DOHH2 (cell line): ENCODE measurements around the gene NR3C2.

Source experiments
- EZH2phosphoT487 ChIP-seq: fragments of 200-600 bp; sonication (generic); IDR thresholded peaks from 2 replicates; pipeline ENCODE4 v1.6.1; 2017; ENCODE audit warnings: borderline replicate concordance, mild to moderate bottlenecking, antibody characterized with exemption, low read length, moderate library complexity, mixed read lengths
- TF ChIP-seq, protein P1 (sequence below): fragments of 200-600 bp; sonication (generic); IDR thresholded peaks from one replicate; pipeline ENCODE4 v1.5.1; 2014; ENCODE audit warnings: antibody characterized with exemption, mild to moderate bottlenecking, low read depth, low read length; ENCODE audit not compliant: poor library complexity, severe bottlenecking

DNA sequence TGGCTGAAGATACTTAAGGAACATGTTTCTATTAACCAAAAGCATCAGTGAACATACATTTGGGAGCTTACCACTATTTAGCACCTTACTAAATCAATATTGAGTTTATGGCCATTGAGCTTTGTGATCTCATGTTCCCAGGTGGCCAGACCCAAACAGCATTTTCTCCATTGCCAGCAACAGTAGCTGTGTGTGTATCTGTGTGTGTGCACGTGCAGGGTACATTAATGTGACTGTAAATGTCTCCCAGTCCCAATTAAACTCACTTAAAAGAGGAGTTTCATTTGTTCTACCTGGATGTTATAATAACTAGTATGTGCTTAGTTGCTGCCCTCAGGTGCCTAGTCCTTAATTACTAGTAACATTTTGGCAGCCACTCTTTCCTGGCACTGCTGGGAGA is 282.4 kb downstream of the NR3C2 start:
- TF ChIP-seq, protein P1, sequence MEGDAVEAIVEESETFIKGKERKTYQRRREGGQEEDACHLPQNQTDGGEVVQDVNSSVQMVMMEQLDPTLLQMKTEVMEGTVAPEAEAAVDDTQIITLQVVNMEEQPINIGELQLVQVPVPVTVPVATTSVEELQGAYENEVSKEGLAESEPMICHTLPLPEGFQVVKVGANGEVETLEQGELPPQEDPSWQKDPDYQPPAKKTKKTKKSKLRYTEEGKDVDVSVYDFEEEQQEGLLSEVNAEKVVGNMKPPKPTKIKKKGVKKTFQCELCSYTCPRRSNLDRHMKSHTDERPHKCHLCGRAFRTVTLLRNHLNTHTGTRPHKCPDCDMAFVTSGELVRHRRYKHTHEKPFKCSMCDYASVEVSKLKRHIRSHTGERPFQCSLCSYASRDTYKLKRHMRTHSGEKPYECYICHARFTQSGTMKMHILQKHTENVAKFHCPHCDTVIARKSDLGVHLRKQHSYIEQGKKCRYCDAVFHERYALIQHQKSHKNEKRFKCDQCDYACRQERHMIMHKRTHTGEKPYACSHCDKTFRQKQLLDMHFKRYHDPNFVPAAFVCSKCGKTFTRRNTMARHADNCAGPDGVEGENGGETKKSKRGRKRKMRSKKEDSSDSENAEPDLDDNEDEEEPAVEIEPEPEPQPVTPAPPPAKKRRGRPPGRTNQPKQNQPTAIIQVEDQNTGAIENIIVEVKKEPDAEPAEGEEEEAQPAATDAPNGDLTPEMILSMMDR = no peak
- TF ChIP-seq EZH2phosphoT487 = no peak
